GM12874 (cell line): ENCODE results near the gene GJB4.

Source experiments
- CTCF ChIP-seq: IDR thresholded peaks from 2 replicates; pipeline ENCODE4 v1.5.1; 2011; ENCODE audit warnings: low read depth, mild to moderate bottlenecking, control low read depth, low read length, moderate library complexity; ENCODE audit not compliant: insufficient read depth

GJB4 gene

GRCh38 chr1:34771573-34772371 is 12.2 kb downstream of the GJB4 start:
- no peak for TF ChIP-seq CTCF

DNA sequence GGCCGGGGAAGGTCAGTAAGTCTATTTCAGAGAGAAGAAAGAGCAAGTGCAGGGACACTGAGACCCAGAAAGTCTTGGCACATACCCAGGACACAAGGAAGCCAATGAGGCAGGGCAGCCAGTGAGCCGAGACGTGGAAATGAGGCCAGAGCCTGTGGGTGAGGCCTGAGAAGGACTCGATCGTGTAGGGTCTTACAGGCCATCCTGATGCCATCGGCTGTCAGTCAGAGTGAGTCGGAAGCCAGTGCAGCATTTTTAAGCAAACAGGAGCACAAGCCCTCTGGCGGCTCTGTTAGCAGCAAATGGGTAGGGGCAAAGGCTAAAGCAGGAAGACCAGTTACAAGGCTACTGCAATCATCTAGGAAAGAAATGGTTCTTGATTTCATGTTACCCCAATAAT is 15.4 kb downstream of the GJB4 start:
- no peak for TF ChIP-seq CTCF

- no peak for TF ChIP-seq CTCF
Measured at GRCh38 chr1:34776911-34777310, 17.4 kb downstream of the GJB4 start.

DNA sequence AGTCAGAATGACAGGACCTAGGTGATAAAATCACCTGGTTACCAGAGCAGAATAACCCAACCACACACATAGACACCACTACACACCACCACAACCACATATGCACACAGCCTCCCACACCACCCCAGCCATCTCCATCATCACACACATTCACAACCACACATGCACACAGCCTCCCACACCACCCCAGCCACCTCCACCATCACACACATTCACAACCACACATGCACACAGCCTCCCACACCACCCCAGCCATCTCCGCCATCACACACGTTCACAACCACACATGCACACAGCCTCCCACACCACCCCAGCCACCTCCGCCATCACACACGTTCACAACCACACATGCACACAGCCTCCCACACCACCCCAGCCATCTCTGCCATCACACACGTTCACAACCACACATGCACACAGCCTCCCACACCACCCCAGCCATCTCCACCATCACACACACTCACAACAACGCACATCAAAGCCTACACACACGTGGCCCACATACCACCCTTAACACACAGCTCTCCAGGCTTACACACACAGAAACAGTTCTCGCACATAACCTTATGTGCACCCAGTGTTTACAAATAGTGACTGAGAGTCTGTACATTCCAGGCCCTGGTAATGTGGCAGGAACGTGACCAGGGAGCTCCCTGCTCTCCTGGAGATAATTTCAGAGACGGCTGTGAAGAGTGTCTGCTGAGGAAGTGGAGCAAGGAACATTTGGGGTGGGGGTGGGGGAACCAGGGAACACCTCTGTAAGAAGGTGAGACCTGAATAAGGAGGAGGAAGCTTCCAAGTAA is 18.2 kb downstream of the GJB4 start:
- no peak for TF ChIP-seq CTCF

DNA sequence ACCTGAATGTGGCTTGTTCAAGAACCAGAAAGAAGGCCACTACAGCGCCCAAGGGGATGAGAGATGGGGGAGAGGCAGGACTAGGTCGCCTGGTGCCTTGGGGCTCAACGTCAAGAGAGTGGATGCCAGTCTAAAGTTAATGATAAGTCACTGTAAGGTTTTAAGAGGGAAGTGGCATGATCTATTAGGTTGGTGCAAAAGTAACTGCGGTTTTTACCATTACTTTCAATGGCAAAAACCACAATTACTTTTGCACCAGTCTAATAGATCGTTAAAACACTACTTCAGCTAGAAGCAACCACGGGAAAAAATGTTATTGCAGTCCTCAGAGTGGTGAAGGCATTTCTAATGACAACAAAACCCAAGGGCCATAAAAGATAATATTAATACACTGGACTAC is 18.8 kb downstream of the GJB4 start:
- no peak for TF ChIP-seq CTCF

DNA sequence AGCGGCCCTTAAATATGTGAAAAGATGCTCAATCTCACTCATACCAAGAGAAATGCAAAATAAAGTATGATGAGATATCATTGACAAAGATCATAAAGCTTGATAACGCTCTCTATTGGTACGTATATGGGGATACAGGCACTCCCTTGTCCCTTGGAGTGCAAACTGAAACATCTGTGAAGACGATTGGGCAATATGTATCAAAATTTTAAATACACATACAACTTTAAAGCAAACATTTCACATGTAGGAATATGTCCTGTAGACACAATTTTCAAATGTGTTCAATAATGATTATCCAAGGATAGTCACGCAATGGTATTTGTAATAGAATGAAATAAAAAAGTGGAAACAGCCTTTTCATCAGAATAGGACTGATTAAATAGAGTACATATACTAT is 19.5 kb downstream of the GJB4 start:
- no peak for TF ChIP-seq CTCF

DNA sequence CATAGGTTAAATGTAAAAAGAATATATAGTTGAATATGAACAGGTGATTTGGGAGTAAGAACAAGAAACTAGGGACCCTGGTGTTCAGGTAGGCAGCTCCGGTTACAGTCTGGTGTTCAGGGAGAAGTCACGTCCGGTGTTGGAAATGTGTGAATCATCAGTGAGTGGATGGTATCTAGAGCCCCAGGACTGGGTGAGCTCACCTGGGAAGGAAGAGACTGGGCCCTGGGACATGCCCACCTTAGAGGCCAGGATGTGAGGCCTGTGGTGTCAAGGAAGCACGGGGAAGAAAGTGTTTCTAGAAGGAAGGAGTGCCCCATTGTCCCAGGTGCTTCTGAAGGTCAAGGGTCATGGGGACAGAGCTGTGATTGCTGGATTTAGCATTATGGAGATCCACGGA is 20.0 kb downstream of the GJB4 start:
- TF ChIP-seq CTCF = no peak
